Common myeloid progenitor, CD34-positive (primary cell): ENCODE measurements around the gene RIT2.

ENCODE experiments used
- CTCF ChIA-PET: fragments of 350-600 bp; sonication (Branson Sonifier 250); formaldehyde crosslinking; loops from one replicate; lab custom pipeline; 2021; ENCODE audit warnings: antibody characterized with exemption; lab: Charles Lee
- POLR2A ChIA-PET: fragments of 350-600 bp; sonication (Branson Sonifier 250); formaldehyde crosslinking; loops from one replicate; lab custom pipeline; 2021; ENCODE audit warnings: antibody characterized with exemption; lab: Charles Lee
- DNase-seq, 3 donors: peaks; one replicate each; pipeline versions ENCODE4 v3.0.0 to v3.0.0-alpha.2; 2013
- H3K27ac ChIP-seq, 2 experiments: 1 replicate in 1 of 2; 2 replicates in 1 of 2; pipeline ENCODE4 v1.7.0; 2013; ENCODE audit warnings: inconsistent platforms in 2 of 2, low read length in 2 of 2, mild to moderate bottlenecking in 2 of 2, low read depth in 1 of 2, moderate library complexity in 1 of 2; ENCODE audit not compliant: severe bottlenecking in 2 of 2, insufficient read depth in 1 of 2, poor library complexity in 1 of 2
- H3K27me3 ChIP-seq, 5 experiments: replicated peaks in 2 of 5; 1 replicate in 3 of 5; 2 replicates in 2 of 5; pipeline versions ENCODE4 v1.6.1 to v1.7.0; 2013; ENCODE audit warnings: low read length in 4 of 5, mild to moderate bottlenecking in 2 of 5, moderate library complexity in 2 of 5, inconsistent platforms in 1 of 5; ENCODE audit not compliant: insufficient read depth in 5 of 5, control insufficient read depth in 4 of 5
- H3K36me3 ChIP-seq, 4 experiments: 1 replicate in 2 of 4; 2 replicates in 2 of 4; pipeline versions ENCODE4 v1.6.1 to v1.7.0; 2013; ENCODE audit warnings: low read length in 3 of 4, control low read depth in 1 of 4, mild to moderate bottlenecking in 1 of 4; ENCODE audit not compliant: control insufficient read depth in 4 of 4, insufficient read depth in 4 of 4
- H3K4me1 ChIP-seq, 4 experiments: 1 replicate in 3 of 4; 2 replicates in 1 of 4; pipeline versions ENCODE4 v1.6.1 to v1.7.1; 2013; ENCODE audit warnings: low read length in 3 of 4, mild to moderate bottlenecking in 3 of 4, control low read depth in 1 of 4, inconsistent platforms in 1 of 4, moderate library complexity in 1 of 4; ENCODE audit not compliant: control insufficient read depth in 4 of 4, insufficient read depth in 4 of 4; ENCODE audit errors: control extremely low read depth in 1 of 4
- H3K4me3 ChIP-seq, 7 experiments: 1 replicate in 4 of 7; 2 replicates in 3 of 7; pipeline versions ENCODE4 v1.5.1 to v1.7.0; 2013; ENCODE audit warnings: mild to moderate bottlenecking in 7 of 7, low read length in 6 of 7, moderate library complexity in 6 of 7, inconsistent platforms in 2 of 7, low read depth in 2 of 7, control low read depth in 1 of 7; ENCODE audit not compliant: insufficient read depth in 4 of 7, control insufficient read depth in 1 of 7; ENCODE audit errors: extremely low read depth in 1 of 7
- H3K9me3 ChIP-seq, 5 experiments: 1 replicate in 4 of 5; 2 replicates in 1 of 5; pipeline versions ENCODE4 v1.6.1 to v1.7.1; 2013; ENCODE audit warnings: low read length in 4 of 5, mild to moderate bottlenecking in 2 of 5, inconsistent platforms in 1 of 5, low read depth in 1 of 5, moderate library complexity in 1 of 5; ENCODE audit not compliant: control insufficient read depth in 4 of 5, insufficient read depth in 2 of 5; ENCODE audit errors: control extremely low read depth in 1 of 5
- WGBS: methylation state at CpG from one replicate; pipeline ENCODE4 v1.1.5; 2013; ENCODE audit not compliant: insufficient coverage; 5-methylcytosine and 5-hydroxymethylcytosine counted together

Gene RIT2

GRCh38 chr18:43043626-43044025 is 71.9 kb downstream of the RIT2 start:
- WGBS: 100% methylated on average over 1 of the region's 4 CpGs
- POLR2A ChIA-PET: no interaction called here
- CTCF ChIA-PET: no interaction called here
- Histone ChIP-seq H3K9me3 (no peaks in the 10 kb centered on the region), H3K27ac (no peak overlapping the region), H3K36me3 (no peaks in the 10 kb centered on the region), H3K27me3 (no peaks in the 10 kb centered on the region), H3K4me3 (no peak overlapping the region), H3K4me1 (no peaks in the 10 kb centered on the region)
- DNase-seq: no peak

- H3K4me3 ChIP-seq: no peak overlapping the region
- H3K36me3 ChIP-seq: no peaks in the 10 kb centered on the region
- no peaks in the 10 kb centered on the region for H3K9me3 ChIP-seq
- ChIA-PET POLR2A (no interaction called here), CTCF (no interaction called here)
- H3K4me1 ChIP-seq: no peaks in the 10 kb centered on the region
- no peaks in the 10 kb centered on the region for H3K27me3 ChIP-seq
- DNase-seq: no peak
- no CpG with 5 or more reads among the region's 2 CpGs for WGBS
- H3K27ac ChIP-seq: no peak overlapping the region
Observed at GRCh38 chr18:43040281-43040680, 75.2 kb downstream of the RIT2 start.

GRCh38 chr18:43034683-43035500 is 80.6 kb downstream of the RIT2 start:
- Histone ChIP-seq H3K9me3 (no peaks in the 10 kb centered on the region), H3K4me1 (no peaks in the 10 kb centered on the region), H3K4me3 (no peak overlapping the region), H3K36me3 (no peaks in the 10 kb centered on the region), H3K27me3 (no peaks in the 10 kb centered on the region), H3K27ac (no peak overlapping the region)
- CTCF ChIA-PET: no interaction called here
- DNase-seq: no peak
- POLR2A ChIA-PET: no interaction called here
- no CpG with 5 or more reads among the region's 2 CpGs for WGBS

- no peak for DNase-seq
- H3K9me3 ChIP-seq: no peaks in the 10 kb centered on the region
- H3K27me3 ChIP-seq: no peaks in the 10 kb centered on the region
- 100% methylated on average over 1 of the region's 1 CpG for WGBS
- no peak overlapping the region for H3K4me3 ChIP-seq
- H3K36me3 ChIP-seq: no peaks in the 10 kb centered on the region
- no peak overlapping the region for H3K27ac ChIP-seq
- H3K4me1 ChIP-seq: no peaks in the 10 kb centered on the region
- ChIA-PET CTCF (no interaction called here), POLR2A (no interaction called here)
Observed at GRCh38 chr18:43031169-43031568, 84.3 kb downstream of the RIT2 start.

- no peak overlapping the region for H3K4me3 ChIP-seq
- no peaks in the 10 kb centered on the region for H3K27me3 ChIP-seq
- ChIA-PET CTCF (no interaction called here), POLR2A (no interaction called here)
- H3K9me3 ChIP-seq: no peaks in the 10 kb centered on the region
- H3K4me1 ChIP-seq: no peaks in the 10 kb centered on the region
- no peak overlapping the region for H3K27ac ChIP-seq
- H3K36me3 ChIP-seq: no peaks in the 10 kb centered on the region
- DNase-seq: no peak
Observed at GRCh38 chr18:43029414-43029813, 86.1 kb downstream of the RIT2 start.

- CTCF ChIA-PET: no interaction called here
- no peaks in the 10 kb centered on the region for H3K9me3 ChIP-seq
- no peaks in the 10 kb centered on the region for H3K4me1 ChIP-seq
- no peak for DNase-seq
- no peaks in the 10 kb centered on the region for H3K27me3 ChIP-seq
- POLR2A ChIA-PET: no interaction called here
- no peaks in the 10 kb centered on the region for H3K36me3 ChIP-seq
- H3K27ac ChIP-seq: no peak overlapping the region
- no peak overlapping the region for H3K4me3 ChIP-seq
- 58% methylated on average over 1 of the region's 3 CpGs for WGBS
Observed at GRCh38 chr18:43022874-43023273, 92.6 kb downstream of the RIT2 start.

- DNase-seq: no peak
- H3K4me3 ChIP-seq: no peak overlapping the region
- WGBS: no CpG with 5 or more reads among the region's 1 CpG
- ChIA-PET CTCF (no interaction called here), POLR2A (no interaction called here)
- no peaks in the 10 kb centered on the region for H3K4me1 ChIP-seq
- no peak overlapping the region for H3K27ac ChIP-seq
- no peaks in the 10 kb centered on the region for H3K27me3 ChIP-seq
- H3K36me3 ChIP-seq: no peaks in the 10 kb centered on the region
- H3K9me3 ChIP-seq: no peaks in the 10 kb centered on the region
Observed at GRCh38 chr18:43017622-43018021, 97.9 kb downstream of the RIT2 start.
